Peyer's patch (tissue), 4 donors: Measurements from ENCODE around the gene PIK3R5.

Experiments used
- POLR2A ChIP-seq, 2 donors: fragments of 450-650 bp; IDR thresholded peaks; one replicate each; pipeline ENCODE4 v1.5.1; 2017; ENCODE audit warnings: antibody characterized with exemption in 2 of 2, mild to moderate bottlenecking in 2 of 2, moderate library complexity in 2 of 2
- TF ChIP-seq, protein P1 (sequence below), 6 experiments: fragments of 450-650 bp in 4 of 6; fragments of 200-600 bp in 2 of 6; sonication (generic) in 1 of 6; IDR thresholded peaks; one replicate each; pipeline ENCODE4 v1.5.1; 2017 to 2019; ENCODE audit warnings: antibody characterized with exemption in 6 of 6, mild to moderate bottlenecking in 3 of 6, moderate library complexity in 1 of 6

DNA sequence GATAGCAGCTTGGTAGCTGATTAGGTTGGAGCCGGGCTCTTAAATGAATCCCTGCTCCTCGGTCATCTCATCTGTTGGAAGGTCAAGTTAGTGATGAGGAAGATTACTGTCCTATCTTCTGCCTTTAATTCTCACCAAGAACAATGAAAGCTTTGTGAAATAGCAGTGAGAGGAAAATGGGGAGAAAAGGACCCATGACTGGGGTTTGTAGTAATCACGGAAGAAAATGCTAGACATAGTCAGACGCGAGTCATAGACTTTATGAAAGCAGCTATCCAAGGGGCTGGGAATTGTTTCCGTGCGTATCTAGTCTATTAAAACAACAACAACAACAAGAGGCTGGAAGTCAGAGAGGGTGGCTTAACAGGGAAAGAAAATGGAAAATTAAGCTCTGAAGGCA, 18.3 kb downstream of the PIK3R5 start:
- TF ChIP-seq, protein P1, sequence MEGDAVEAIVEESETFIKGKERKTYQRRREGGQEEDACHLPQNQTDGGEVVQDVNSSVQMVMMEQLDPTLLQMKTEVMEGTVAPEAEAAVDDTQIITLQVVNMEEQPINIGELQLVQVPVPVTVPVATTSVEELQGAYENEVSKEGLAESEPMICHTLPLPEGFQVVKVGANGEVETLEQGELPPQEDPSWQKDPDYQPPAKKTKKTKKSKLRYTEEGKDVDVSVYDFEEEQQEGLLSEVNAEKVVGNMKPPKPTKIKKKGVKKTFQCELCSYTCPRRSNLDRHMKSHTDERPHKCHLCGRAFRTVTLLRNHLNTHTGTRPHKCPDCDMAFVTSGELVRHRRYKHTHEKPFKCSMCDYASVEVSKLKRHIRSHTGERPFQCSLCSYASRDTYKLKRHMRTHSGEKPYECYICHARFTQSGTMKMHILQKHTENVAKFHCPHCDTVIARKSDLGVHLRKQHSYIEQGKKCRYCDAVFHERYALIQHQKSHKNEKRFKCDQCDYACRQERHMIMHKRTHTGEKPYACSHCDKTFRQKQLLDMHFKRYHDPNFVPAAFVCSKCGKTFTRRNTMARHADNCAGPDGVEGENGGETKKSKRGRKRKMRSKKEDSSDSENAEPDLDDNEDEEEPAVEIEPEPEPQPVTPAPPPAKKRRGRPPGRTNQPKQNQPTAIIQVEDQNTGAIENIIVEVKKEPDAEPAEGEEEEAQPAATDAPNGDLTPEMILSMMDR (IDR thresholded peaks at IDR 0.05) = no peak
- no peak for TF ChIP-seq POLR2A (IDR thresholded peaks at IDR 0.05)
